ENCODE measurements around the gene BMP6. TPM values are rescaled to one million over a fixed set of nuclear protein-coding genes. Genes with fewer than 3 reads are reported as not detected.

BMP6 gene
- total RNA-seq, 2 donors from 2014 or later: 0.62 to 2.1 TPM

DNA sequence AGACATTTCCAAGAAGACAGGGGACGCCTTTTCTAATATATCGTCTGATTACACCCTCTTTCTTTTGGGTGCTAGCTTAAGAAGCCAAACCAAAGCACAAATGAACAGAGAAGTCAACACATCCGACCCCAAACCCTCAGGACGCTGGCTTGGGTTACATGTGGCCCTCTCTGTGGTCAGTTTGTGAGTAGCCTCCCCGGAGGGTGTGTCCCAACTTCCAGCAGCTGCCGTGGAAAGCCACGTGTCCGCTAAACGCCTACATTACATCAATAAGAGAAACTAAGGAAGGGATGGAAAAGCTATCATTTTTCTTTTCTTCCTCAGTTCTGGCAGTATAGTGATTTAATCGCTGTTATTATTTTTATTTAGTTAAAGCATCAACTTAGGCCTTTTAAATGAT is 487 bp upstream of the BMP6 start:
- Histone ChIP-seq H3K9me3 (no peaks in the 10 kb centered on the region), H3K27me3 (peaks cover 47% of the 10 kb centered on the region), H3K4me3 (no peak overlapping the region), H3K27ac (no peak overlapping the region), H3K9ac (ENCODE audit: low read depth in 2 of 2, low read length in 2 of 2) (no peak overlapping the region), H3K36me3 (no peaks in the 10 kb centered on the region), H3K4me1 (peaks cover 15% of the 10 kb centered on the region)
- TF ChIP-seq, protein P1, sequence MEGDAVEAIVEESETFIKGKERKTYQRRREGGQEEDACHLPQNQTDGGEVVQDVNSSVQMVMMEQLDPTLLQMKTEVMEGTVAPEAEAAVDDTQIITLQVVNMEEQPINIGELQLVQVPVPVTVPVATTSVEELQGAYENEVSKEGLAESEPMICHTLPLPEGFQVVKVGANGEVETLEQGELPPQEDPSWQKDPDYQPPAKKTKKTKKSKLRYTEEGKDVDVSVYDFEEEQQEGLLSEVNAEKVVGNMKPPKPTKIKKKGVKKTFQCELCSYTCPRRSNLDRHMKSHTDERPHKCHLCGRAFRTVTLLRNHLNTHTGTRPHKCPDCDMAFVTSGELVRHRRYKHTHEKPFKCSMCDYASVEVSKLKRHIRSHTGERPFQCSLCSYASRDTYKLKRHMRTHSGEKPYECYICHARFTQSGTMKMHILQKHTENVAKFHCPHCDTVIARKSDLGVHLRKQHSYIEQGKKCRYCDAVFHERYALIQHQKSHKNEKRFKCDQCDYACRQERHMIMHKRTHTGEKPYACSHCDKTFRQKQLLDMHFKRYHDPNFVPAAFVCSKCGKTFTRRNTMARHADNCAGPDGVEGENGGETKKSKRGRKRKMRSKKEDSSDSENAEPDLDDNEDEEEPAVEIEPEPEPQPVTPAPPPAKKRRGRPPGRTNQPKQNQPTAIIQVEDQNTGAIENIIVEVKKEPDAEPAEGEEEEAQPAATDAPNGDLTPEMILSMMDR (IDR thresholded peaks at IDR 0.05): no peak
- intact Hi-C loops (cut with DNase I): loop anchor here (10.0 kb wide), 2 partner anchors 189 to 329 kb away; partner anchors contain the start of gene TXNDC5
- no peak for DNase-seq

DNA sequence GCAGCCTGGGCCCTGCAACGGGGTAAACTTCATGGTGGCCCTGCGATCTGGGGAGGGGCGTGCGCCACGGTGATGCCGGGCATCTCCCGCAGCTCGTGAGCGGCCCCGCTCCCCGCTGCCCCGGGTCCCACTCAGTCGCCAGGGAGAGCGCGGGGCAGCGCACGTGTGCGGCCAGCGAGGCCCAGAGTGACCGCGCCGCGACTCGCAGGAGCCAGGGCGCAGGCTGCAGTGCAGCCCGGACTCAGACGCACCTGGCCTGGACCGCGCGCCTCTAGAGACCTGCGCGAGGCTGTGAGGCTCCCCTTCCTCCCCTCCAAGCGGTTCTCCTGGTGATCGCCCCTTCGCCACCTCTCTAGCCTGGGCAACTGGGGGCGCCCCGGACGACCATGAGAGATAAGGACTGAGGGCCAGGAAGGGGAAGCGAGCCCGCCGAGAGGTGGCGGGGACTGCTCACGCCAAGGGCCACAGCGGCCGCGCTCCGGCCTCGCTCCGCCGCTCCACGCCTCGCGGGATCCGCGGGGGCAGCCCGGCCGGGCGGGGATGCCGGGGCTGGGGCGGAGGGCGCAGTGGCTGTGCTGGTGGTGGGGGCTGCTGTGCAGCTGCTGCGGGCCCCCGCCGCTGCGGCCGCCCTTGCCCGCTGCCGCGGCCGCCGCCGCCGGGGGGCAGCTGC is 652 bp downstream of the BMP6 start:
- Histone ChIP-seq H3K27ac (no peak overlapping the region), H3K9ac (ENCODE audit: low read depth in 2 of 2, low read length in 2 of 2) (peak overlapping the region; percentile 26 to 62), H3K27me3 (peaks cover 47% of the 10 kb centered on the region), H3K4me1 (peaks cover 15% of the 10 kb centered on the region), H3K36me3 (no peaks in the 10 kb centered on the region), H3K4me3 (peak overlapping the region; percentile 61), H3K9me3 (no peaks in the 10 kb centered on the region)
- DNase-seq: no peak
- intact Hi-C loops (cut with DNase I): loop anchor here (10.0 kb wide), 2 partner anchors 188 to 328 kb away; partner anchors contain the start of gene TXNDC5
- TF ChIP-seq, protein P1 (IDR thresholded peaks at IDR 0.05): no peak

DNA sequence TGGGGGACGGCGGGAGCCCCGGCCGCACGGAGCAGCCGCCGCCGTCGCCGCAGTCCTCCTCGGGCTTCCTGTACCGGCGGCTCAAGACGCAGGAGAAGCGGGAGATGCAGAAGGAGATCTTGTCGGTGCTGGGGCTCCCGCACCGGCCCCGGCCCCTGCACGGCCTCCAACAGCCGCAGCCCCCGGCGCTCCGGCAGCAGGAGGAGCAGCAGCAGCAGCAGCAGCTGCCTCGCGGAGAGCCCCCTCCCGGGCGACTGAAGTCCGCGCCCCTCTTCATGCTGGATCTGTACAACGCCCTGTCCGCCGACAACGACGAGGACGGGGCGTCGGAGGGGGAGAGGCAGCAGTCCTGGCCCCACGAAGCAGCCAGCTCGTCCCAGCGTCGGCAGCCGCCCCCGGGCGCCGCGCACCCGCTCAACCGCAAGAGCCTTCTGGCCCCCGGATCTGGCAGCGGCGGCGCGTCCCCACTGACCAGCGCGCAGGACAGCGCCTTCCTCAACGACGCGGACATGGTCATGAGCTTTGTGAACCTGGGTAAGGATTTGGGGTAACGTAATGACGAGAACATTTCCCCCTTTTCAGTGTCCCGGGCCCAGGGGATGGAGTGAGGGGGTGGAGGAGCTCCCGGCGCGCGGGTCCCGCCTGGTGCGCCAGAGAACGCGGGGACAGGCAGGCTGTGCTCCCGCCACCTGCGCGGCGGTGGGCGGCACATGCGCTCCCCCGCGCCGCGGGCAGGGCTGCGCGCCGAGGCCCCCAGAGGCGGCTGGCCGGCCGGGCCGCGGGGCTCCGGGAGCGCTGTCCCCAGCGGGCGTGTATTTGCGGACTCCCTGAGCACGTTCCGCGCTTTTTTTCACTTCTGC is 1.4 kb downstream of the BMP6 start:
- TF ChIP-seq, protein P1 (IDR thresholded peaks at IDR 0.05): no peak
- peak overlapping the region; percentile 27 for H3K4me3 ChIP-seq
- H3K27ac ChIP-seq: no peak overlapping the region
- no peak for DNase-seq
- H3K4me1 ChIP-seq: peaks cover 15% of the 10 kb centered on the region
- peak overlapping the region in 1 of 2 donors; percentile 61 for H3K9ac ChIP-seq (ENCODE audit: low read depth in 2 of 2, low read length in 2 of 2)
- peaks cover 47% of the 10 kb centered on the region for H3K27me3 ChIP-seq
- intact Hi-C loops (cut with DNase I): loop anchor here (10.0 kb wide), 2 partner anchors 187 to 327 kb away; partner anchors contain the start of gene TXNDC5
- no peaks in the 10 kb centered on the region for H3K36me3 ChIP-seq
- H3K9me3 ChIP-seq: no peaks in the 10 kb centered on the region

DNA sequence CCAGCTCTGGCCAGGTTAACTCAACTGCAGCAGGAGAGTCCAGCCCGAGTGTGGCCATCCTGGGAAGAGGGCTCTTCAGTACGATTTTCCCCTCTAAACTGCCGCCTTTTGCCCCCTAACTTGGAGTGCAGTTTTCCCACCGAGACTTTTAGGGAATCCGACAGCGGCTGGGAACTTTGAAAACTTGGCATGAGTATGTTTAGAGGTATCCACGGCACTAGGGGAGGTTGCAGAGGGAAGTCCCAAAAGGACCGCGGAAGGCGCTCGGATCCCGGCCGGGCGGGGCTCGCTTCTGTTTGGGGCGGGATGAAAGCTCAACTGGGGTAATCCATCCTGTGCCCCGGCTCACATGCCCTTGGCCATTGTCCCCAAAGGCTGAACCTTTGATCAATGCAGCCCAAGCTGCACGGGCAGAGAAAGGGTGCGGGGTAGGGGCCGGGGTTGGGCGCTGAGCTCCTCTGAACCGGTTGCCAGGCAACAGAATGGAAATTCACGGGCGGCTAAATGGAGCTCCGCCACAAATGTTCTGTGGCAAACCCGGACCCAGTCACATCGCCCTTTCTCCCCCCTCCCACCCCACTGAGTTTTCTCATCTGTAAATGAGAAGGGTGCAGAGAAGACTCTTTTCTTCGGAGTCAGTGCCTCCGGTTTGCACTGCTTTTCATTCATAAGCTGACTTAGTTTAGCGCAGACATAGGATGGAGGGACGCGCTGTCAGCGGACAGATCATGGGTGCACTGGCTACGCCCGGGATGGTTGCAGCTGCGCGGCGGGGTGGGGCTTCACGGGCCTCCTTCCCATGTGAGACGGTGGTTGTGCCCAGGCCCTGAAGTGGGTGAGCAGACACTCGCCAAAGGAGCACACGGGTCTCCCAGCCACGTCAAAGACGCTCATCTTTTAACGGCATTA is 2.3 kb downstream of the BMP6 start:
- peak; percentile 24 for DNase-seq
- Histone ChIP-seq H3K4me3 (peak overlapping the region; percentile 27), H3K4me1 (peaks cover 15% of the 10 kb centered on the region), H3K36me3 (no peaks in the 10 kb centered on the region), H3K27ac (no peak overlapping the region), H3K9ac (ENCODE audit: low read depth in 2 of 2, low read length in 2 of 2) (no peak overlapping the region), H3K27me3 (peaks cover 45% of the 10 kb centered on the region), H3K9me3 (no peaks in the 10 kb centered on the region)
- TF ChIP-seq, protein P1 (IDR thresholded peaks at IDR 0.05): no peak
- intact Hi-C loops (cut with DNase I): loop anchor here (10.0 kb wide), 2 partner anchors 187 to 327 kb away; partner anchors contain the start of gene TXNDC5
